Prostate gland (tissue), 2 donors: ENCODE results near the gene TMEM132D.
"Not testable (repeated sequence)": the region's sequence is repeated elsewhere in the genome, so short reads cannot be mapped to it uniquely, and the experiment has no call there.

Experiments
- POLR2A ChIP-seq: fragments of 450-650 bp; IDR thresholded peaks from one replicate; pipeline ENCODE4 v1.6.1; 2016; ENCODE audit warnings: antibody characterized with exemption, mild to moderate bottlenecking
- POLR2AphosphoS5 ChIP-seq: sonication (generic); formaldehyde crosslinking; IDR thresholded peaks from one replicate; pipeline ENCODE4 v1.6.1; 2017; ENCODE audit warnings: antibody characterized with exemption
- TF ChIP-seq, protein P1 (sequence below), 4 experiments: fragments of 200-600 bp in 2 of 4; fragments of 450-650 bp in 2 of 4; sonication (generic) in 2 of 4; IDR thresholded peaks; 1 replicate in 3 of 4; 2 replicates in 1 of 4; pipeline ENCODE4 v1.5.1; 2016 to 2019; ENCODE audit warnings: antibody characterized with exemption in 4 of 4, mild to moderate bottlenecking in 2 of 4, moderate library complexity in 2 of 4

- TF ChIP-seq, protein P1, sequence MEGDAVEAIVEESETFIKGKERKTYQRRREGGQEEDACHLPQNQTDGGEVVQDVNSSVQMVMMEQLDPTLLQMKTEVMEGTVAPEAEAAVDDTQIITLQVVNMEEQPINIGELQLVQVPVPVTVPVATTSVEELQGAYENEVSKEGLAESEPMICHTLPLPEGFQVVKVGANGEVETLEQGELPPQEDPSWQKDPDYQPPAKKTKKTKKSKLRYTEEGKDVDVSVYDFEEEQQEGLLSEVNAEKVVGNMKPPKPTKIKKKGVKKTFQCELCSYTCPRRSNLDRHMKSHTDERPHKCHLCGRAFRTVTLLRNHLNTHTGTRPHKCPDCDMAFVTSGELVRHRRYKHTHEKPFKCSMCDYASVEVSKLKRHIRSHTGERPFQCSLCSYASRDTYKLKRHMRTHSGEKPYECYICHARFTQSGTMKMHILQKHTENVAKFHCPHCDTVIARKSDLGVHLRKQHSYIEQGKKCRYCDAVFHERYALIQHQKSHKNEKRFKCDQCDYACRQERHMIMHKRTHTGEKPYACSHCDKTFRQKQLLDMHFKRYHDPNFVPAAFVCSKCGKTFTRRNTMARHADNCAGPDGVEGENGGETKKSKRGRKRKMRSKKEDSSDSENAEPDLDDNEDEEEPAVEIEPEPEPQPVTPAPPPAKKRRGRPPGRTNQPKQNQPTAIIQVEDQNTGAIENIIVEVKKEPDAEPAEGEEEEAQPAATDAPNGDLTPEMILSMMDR (IDR thresholded peaks at IDR 0.05): not testable (repeated sequence)
- TF ChIP-seq POLR2A, POLR2AphosphoS5: not testable (repeated sequence)
Observed at GRCh38 chr12:129549020-129549419, 354.8 kb downstream of the TMEM132D start.
